ENCODE results near the gene HMSD.

Gene HMSD, protein sequence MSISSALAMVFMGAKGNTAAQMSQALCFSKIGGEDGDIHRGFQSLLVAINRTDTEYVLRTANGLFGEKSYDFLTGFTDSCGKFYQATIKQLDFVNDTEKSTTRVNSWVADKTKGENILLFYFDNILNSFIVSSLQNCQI

DNA sequence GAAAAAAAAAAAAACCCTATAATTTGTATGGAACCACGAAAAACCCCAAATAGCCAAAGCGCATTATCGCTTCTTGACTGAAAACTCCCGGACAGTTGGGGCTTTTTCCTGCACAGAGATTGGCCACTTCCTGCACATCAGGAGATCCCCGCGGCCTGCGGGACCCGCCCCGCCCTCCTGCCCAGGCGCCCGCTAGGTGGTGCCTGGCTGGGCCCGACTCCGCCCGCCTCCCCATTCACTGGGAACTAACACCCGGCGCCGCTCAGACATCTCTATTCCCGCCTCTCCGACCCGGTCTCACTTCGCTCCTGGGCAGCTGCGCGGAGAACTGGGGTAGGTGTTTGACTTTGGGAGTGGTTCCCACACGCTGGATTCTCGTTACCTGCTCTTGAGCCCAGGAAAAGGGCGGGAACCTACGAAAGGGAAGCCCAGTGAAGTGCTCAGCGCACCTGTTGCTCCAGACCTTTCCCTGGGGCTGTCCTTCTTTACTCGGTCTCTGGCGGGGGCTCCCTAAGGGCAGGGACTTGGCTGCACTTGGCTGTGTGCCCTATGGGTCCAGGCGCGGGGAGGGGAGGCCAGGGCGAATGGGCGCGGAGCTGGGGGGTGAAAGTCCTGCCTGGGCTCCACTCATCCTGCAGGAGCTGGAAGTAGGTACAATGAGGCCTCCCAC is at the start of gene HMSD:
Gene HMSD, plus strand, starts transcription at position 234 of the 670 bp plus-strand sequence. CDS start 4,155 bp downstream, outside the sequence.
- peak within 1 kb of the TSS; percentile 49 for H3K4me3 ChIP-seq (replicated peaks; ENCODE audit: low read depth, low read length)
- no peak for DNase-seq (ENCODE audit: low read depth)
- TF ChIP-seq, protein P1, sequence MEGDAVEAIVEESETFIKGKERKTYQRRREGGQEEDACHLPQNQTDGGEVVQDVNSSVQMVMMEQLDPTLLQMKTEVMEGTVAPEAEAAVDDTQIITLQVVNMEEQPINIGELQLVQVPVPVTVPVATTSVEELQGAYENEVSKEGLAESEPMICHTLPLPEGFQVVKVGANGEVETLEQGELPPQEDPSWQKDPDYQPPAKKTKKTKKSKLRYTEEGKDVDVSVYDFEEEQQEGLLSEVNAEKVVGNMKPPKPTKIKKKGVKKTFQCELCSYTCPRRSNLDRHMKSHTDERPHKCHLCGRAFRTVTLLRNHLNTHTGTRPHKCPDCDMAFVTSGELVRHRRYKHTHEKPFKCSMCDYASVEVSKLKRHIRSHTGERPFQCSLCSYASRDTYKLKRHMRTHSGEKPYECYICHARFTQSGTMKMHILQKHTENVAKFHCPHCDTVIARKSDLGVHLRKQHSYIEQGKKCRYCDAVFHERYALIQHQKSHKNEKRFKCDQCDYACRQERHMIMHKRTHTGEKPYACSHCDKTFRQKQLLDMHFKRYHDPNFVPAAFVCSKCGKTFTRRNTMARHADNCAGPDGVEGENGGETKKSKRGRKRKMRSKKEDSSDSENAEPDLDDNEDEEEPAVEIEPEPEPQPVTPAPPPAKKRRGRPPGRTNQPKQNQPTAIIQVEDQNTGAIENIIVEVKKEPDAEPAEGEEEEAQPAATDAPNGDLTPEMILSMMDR (IDR thresholded peaks at IDR 0.05; ENCODE audit: low read length, missing control alignments): peak; percentile 26

DNA sequence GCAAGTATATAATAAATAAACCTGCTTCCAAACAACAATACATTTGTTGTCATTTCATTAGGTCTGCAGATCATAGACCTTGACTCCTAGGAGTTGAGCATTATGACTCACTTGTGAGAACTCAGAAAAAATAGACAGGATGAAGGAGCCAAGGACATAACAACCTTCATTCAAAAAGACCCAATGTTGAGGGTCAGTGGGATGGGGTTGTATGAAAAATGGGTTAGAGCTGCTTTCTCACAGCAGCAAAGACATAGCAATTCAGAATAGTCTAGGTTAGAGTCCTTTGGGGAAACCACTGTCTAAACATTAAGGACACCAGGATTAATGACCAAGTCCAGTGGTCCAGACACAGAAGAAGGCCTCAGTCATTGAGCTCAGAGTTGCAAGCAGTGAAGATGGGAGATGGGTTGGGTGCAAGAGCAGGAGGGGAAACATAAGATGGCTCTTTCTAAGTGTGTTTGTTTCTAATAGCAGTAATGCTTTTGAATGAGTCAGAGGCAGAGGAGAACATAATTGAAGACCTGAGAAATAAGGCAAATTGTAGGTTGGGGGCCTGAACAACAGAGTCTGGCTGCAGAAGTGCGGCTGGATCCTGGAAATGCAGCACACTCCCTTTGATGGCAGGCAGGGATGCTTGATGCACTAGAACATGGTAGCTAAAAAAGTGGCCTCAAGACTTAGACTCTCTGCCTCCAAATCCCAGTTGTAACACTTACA is 45.1 kb upstream of the HMSD start:
- TF ChIP-seq, protein P1 (IDR thresholded peaks at IDR 0.05; ENCODE audit: low read length, missing control alignments): no peak
- no peak overlapping the region for H3K4me3 ChIP-seq (replicated peaks; ENCODE audit: low read depth, low read length)
- DNase-seq (ENCODE audit: low read depth): no peak

DNA sequence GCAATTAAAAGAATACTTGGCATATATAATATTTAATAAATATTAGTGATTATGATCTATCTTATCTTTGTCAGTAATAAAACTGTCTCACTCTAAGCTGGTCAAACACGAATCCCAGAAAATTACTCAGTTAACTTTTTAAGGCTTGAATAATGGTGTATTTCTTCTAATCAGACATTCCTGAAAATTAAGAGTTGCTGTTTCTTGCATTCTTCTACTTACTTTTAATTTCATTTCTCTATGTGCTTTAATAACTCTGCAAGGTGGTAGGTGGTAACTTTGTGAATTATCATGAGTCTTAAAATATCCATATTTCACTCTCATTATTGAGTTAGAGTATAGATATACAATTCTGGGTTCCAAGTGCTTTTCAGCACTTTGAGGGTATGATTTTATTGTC is 44.4 kb upstream of the HMSD start:
- no peak for DNase-seq (ENCODE audit: low read depth)
- H3K4me3 ChIP-seq (replicated peaks; ENCODE audit: low read depth, low read length): no peak overlapping the region
- TF ChIP-seq, protein P1 (IDR thresholded peaks at IDR 0.05; ENCODE audit: low read length, missing control alignments): no peak

DNA sequence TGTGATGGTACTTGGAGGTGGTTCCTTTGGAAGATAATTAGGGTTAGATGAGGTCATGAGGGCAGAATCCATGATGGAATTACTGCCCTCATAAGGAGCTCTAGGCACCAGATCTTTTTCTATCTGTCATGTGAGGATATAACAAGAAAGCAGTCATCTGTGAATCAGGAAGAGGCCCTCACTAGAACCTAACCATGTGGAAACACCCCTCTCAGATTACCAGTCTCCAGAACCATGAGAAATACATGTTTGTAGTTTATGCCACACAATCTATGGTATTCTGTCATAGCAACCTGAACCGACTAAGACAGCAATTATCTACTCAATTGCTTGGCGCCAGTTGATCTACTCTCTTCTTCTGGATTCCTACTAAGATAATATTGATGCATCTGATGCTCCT is 43.7 kb upstream of the HMSD start:
- no peak for DNase-seq (ENCODE audit: low read depth)
- no peak overlapping the region for H3K4me3 ChIP-seq (replicated peaks; ENCODE audit: low read depth, low read length)
- TF ChIP-seq, protein P1 (IDR thresholded peaks at IDR 0.05; ENCODE audit: low read length, missing control alignments): no peak

DNA sequence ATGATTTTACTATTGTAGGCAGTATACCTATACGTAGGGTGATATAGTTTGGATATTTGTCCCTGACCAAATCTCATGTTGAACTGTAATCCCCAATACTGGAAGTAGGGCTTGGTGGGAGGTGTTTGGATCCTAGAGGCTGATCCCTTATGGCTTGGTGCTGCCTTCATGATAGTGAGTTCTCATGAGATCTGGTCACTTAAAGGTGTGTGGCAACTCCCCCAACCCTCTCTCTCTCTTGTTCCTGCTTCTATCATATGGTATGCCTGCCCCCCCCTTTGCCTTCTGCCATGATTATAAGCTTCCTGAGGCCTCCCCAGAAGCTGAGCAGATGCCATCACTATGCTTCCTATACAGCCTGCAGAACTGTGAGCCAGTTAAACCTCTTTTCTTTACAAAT is 43.0 kb upstream of the HMSD start:
- H3K4me3 ChIP-seq (replicated peaks; ENCODE audit: low read depth, low read length): no peak overlapping the region
- TF ChIP-seq, protein P1 (IDR thresholded peaks at IDR 0.05; ENCODE audit: low read length, missing control alignments): no peak
- DNase-seq (ENCODE audit: low read depth): no peak

DNA sequence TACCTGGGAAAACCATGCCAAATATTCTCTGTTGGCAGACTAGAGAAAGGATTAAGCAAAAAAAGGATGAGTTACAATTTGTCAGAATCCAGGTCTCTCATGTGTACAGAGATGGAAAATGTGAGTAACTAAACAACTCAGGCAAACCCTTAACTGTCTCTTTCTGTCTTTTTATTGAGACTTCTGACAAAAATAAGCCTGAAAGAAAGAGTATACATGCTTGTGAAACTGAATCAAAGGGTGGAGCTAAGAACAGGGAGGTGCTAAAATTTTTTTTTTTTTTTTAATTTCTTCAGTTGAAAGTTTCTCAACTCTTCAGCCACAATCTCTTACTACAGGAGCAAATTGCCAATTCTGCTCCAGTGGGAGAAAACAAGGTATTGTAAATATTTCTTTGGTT is 41.4 kb upstream of the HMSD start, which contains the start of gene SERPINB10:
Gene SERPINB10, plus strand, starts transcription at position 295 of the 400 bp plus-strand sequence. CDS start 7,553 bp downstream, outside the sequence.
- TF ChIP-seq, protein P1 (IDR thresholded peaks at IDR 0.05; ENCODE audit: low read length, missing control alignments): no peak
- no peak within 1 kb of the TSS for H3K4me3 ChIP-seq (replicated peaks; ENCODE audit: low read depth, low read length)
- no peak for DNase-seq (ENCODE audit: low read depth)

Measured in fibroblast of pulmonary artery (primary cell).